BLaER1 treated with 17β-estradiol and CSF1 and Interleukin-3, amounts not matched to agents 10 nM and 100 nM (cell line): ENCODE data around the gene PCGF3.
A peak's percentile ranks its signal among the peaks of the same experiment; 100 is the strongest.

Experiments used
- H3K27ac ChIP-seq, 11 experiments: shearing (Covaris generic); formaldehyde crosslinking; 2 replicates each; pipeline ENCODE4 v1.8.1; 2022
- H3K27me3 ChIP-seq, 11 experiments: shearing (Covaris generic); formaldehyde crosslinking; 2 replicates each; pipeline ENCODE4 v1.8.1; 2022
- H3K36me3 ChIP-seq, 11 experiments: shearing (Covaris generic); formaldehyde crosslinking; 2 replicates each; pipeline ENCODE4 v1.8.1; 2022
- H3K4me1 ChIP-seq, 10 experiments: shearing (Covaris generic); formaldehyde crosslinking; 2 replicates each; pipeline ENCODE4 v1.8.1; 2022
- H3K4me2 ChIP-seq, 11 experiments: shearing (Covaris generic); formaldehyde crosslinking; 2 replicates each; pipeline ENCODE4 v1.8.1; 2022
- H3K4me3 ChIP-seq, 10 experiments: shearing (Covaris generic); formaldehyde crosslinking; 2 replicates each; pipeline ENCODE4 v1.8.1; 2022
- H3K9ac ChIP-seq, 11 experiments: shearing (Covaris generic); formaldehyde crosslinking; 2 replicates each; pipeline ENCODE4 v1.8.1; 2022
- H3K9me3 ChIP-seq, 11 experiments: shearing (Covaris generic); formaldehyde crosslinking; replicated peaks in 1 of 11; 2 replicates each; pipeline ENCODE4 v1.8.1; 2022
- H4K20me1 ChIP-seq, 11 experiments: shearing (Covaris generic); formaldehyde crosslinking; 2 replicates each; pipeline ENCODE4 v1.8.1; 2022
- Cebpa-rat ChIP-seq, 11 experiments: shearing (Covaris generic); IDR thresholded peaks; 2 replicates each; pipeline ENCODE4 v1.8.1; 2022

PCGF3 gene

DNA sequence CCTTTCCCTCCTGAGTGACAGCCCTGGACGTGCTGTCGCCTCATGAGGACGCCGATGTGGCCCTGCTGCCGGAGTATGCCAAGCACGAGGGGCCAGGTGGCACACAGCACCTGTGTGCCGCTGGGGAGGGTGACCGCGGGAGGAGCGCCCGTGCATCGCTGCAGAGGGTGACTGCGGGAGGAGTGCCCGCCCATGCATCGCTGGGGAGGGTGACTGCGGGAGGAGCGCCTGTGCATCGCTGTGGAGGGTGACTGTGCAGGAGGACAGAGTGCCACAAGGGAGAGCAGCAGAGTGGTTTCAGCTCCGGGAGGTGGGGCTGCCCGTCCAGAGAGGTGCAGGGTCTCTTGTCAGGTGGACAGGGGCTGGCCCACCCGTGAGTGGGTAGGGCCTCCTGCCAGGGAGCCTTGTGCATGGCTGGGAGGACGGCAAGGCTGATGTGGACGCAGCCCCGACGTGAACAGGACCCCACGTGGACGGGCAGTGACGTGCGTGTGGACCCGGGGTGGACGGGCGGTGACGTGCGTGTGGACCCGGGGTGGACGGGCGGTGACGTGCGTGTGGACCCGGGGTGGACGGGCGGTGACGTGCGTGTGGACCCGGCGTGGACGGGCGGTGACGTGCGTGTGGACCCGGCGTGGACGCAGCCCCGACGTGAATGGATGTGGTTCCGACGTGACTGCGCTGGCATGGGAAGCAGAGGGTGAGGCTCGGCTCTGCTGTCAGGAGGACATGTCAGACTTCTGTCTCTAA lies 14.7 kb downstream of the PCGF3 start:
- no peak overlapping the region for H3K4me3 ChIP-seq
- peaks cover 7 to 40% (median 21%) of the 10 kb centered on the region in 10 experiments; a peak in 18 of 20 replicates for H3K4me1 ChIP-seq
- H3K27me3 ChIP-seq, result no peaks in the 10 kb centered on the region
- peak overlapping the region in 2 of 11 experiments; percentile 16 to 24; a peak in 1 of 22 replicates for H3K4me2 ChIP-seq
- TF ChIP-seq Cebpa-rat (IDR thresholded peaks at IDR 0.05), result no peak
- H3K27ac ChIP-seq, result no peak overlapping the region
- H3K9ac ChIP-seq, result no peak overlapping the region
- H3K9me3 ChIP-seq, result no peaks in the 10 kb centered on the region; a peak in 2 of 22 replicates
- H3K36me3 ChIP-seq, result peaks cover 39 to 87% (median 71%) of the 10 kb centered on the region in 11 experiments
- H4K20me1 ChIP-seq, result peaks cover 91 to 100% (median 99%) of the 10 kb centered on the region in 11 experiments

DNA sequence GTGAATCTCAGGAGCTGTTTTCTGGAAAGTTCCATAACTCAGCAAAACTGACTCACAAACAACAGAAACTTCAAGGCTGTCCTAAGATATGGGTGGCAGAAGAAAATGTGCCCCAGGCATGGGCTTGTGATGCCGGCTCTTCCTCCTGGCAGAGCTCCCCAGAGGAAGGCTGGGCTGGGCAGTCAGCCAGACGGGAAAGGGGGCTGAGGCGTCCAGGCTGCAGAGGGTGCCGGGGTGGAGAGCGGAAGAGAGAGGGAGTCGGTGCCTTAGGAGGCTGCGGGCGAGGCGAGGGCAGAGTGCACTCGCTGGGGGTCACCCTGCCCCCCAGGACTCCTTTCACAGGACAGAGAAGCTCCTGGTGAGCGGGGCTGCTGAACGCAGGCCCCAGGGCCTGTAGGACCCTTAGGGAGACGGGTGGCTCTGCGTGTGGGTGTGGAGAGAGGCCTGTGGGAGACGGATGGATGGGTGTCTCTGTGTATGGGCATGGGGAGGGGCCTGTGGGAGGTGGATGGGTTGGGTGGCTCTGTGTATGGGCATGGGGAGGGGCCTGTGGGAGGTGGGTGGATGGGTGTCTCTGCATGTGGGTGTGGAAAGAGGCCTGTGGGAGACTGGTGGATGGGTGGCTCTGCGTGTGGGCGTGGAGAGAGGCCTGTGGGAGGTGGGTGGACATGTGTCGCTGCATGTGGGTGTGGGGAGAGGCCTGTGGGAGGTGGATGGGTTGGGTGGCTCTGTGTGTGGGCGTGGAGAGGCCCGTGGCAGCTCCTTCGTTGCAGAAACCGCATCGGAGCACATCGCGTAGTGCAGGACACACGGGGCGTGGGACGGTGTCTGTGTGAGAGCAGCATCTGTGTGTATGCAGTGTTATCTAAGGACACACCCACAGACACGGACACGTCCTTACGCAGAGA lies 15.9 kb downstream of the PCGF3 start:
- H4K20me1 ChIP-seq, result peaks cover 97 to 100% (median 100%) of the 10 kb centered on the region in 11 experiments
- peak overlapping the region in 3 of 11 experiments; percentile 9 to 32 (median 24); a peak in 2 of 22 replicates for H3K4me2 ChIP-seq
- H3K4me1 ChIP-seq, result peaks cover 19 to 51% (median 30%) of the 10 kb centered on the region in 10 experiments
- H3K9ac ChIP-seq, result peak overlapping the region in 3 of 11 experiments; percentile 9 to 32 (median 24); a peak in 2 of 22 replicates
- H3K27ac ChIP-seq, result peak overlapping the region in 2 of 11 experiments; percentile 6 to 35; a peak in 3 of 22 replicates
- no peaks in the 10 kb centered on the region for H3K27me3 ChIP-seq
- no peak for TF ChIP-seq Cebpa-rat (IDR thresholded peaks at IDR 0.05)
- H3K9me3 ChIP-seq, result no peaks in the 10 kb centered on the region; a peak in 2 of 22 replicates
- H3K36me3 ChIP-seq, result peaks cover 39 to 97% (median 80%) of the 10 kb centered on the region in 11 experiments
- H3K4me3 ChIP-seq, result no peak overlapping the region

DNA sequence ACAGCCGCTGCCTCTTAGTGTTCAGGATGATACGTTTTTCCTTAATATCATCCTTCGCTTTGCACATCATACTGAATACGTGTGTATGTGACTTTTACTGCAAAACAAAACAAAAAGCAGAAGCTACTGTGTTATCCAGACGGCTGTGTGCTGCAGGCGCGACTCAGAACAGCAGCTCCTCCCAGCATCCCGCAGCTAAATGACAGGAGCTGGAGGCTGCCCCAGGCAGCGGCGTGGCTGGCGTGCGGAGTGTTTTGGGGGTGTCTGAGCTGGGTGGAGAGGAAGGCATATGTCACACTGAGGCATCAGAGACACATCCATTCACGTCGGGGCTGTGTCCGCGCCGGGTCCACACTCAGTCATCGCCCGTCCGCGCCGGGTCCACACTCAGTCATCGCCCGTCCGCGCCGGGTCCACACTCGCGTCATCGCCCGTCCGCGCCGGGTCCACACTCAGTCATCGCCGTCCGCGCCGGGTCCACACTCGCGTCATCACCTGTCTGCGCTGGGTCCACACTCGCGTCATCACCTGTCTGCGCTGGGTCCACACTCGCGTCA lies 16.6 kb downstream of the PCGF3 start:
- Histone ChIP-seq H3K9me3 (no peaks in the 10 kb centered on the region; a peak in 2 of 22 replicates), H3K36me3 (peaks cover 40 to 99% (median 87%) of the 10 kb centered on the region in 11 experiments), H3K27me3 (no peaks in the 10 kb centered on the region), H3K4me3 (no peak overlapping the region), H3K9ac (no peak overlapping the region), H3K27ac (no peak overlapping the region), H3K4me1 (peaks cover 23 to 57% (median 31%) of the 10 kb centered on the region in 10 experiments), H3K4me2 (0 out of 22 replicates have a peak overlapping the region, but pooled peaks of 1 of the 11 experiments have one; percentile 24), H4K20me1 (peaks cover 99 to 100% (median 100%) of the 10 kb centered on the region in 11 experiments)
- no peak for TF ChIP-seq Cebpa-rat (IDR thresholded peaks at IDR 0.05)

DNA sequence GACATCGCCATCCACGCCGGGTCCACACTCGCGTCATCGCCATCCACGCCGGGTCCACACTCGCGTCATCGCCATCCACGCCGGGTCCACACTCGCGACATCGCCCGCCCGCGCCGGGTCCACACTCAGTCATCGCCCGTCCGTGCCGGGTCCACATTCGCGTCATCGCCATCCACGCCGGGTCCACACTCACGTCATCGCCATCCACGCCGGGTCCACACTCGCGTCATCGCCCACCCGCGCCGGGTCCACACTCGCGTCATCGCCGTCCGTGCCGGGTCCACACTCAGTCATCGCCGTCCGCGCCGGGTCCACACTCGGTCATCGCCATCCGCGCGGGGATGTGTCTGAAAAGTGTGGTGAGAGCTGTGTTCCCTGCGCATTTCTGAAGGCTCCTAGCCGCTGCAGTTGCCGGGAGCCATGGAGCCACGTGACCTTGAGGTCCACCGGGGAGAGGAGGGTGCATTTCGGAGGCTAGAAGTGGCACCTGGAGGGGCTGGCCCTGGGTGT lies 17.3 kb downstream of the PCGF3 start:
- H4K20me1 ChIP-seq, result peaks cover 99 to 100% (median 100%) of the 10 kb centered on the region in 11 experiments
- TF ChIP-seq Cebpa-rat (IDR thresholded peaks at IDR 0.05), result no peak
- no peak overlapping the region for H3K27ac ChIP-seq
- no peak overlapping the region for H3K4me2 ChIP-seq
- peaks cover 20 to 55% (median 26%) of the 10 kb centered on the region in 10 experiments for H3K4me1 ChIP-seq
- H3K9me3 ChIP-seq, result no peaks in the 10 kb centered on the region; a peak in 2 of 22 replicates
- no peak overlapping the region for H3K4me3 ChIP-seq
- H3K27me3 ChIP-seq, result no peaks in the 10 kb centered on the region
- H3K36me3 ChIP-seq, result peaks cover 46 to 99% (median 88%) of the 10 kb centered on the region in 11 experiments
- no peak overlapping the region for H3K9ac ChIP-seq

DNA sequence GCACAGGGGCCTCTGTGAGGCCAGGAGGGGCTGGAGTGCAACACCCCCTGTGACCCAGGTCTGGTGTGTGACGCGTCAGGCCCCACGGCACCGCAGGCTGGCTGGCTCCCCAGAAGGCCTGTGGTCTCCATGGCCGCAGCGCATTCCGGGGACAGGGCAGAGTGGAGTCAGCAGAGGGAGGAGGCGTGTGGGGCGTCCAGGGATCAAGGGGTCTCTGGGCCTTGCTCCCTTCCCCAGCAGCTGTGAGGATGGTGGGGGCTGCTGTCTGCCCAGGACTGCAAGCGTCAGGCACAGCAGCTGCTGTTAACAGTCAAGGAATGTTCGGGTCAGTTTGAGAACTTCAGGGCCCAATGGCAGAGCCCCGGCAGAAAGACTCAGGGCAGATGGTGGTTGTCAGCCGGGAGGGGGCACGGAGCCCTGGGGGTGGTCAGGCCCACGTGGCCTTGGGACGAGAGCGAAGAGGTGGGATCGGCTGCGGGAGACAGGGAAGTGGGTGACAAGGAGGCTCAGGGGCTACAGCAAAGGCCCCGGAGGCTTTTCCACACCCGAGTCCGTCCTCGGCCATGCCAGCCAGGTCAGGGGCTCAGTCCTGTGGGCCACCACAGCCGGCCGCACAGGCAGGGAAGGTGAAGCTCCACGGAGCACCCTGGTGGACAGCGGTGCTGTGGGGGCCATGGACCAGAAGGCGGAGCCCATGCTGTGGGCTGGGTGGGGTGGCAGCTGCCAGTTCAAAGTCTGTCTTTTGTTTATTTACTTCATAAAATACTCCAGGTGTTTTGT lies 18.3 kb downstream of the PCGF3 start:
- no peak overlapping the region for H3K27ac ChIP-seq
- no peaks in the 10 kb centered on the region for H3K27me3 ChIP-seq
- H3K4me2 ChIP-seq, result no peak overlapping the region
- peaks cover 17 to 54% (median 22%) of the 10 kb centered on the region in 10 experiments for H3K4me1 ChIP-seq
- no peak for TF ChIP-seq Cebpa-rat (IDR thresholded peaks at IDR 0.05)
- H3K36me3 ChIP-seq, result peaks cover 47 to 100% (median 88%) of the 10 kb centered on the region in 11 experiments
- no peak overlapping the region for H3K9ac ChIP-seq
- no peak overlapping the region for H3K4me3 ChIP-seq
- peaks cover 99 to 100% (median 100%) of the 10 kb centered on the region in 11 experiments for H4K20me1 ChIP-seq
- no peaks in the 10 kb centered on the region; a peak in 2 of 22 replicates for H3K9me3 ChIP-seq

DNA sequence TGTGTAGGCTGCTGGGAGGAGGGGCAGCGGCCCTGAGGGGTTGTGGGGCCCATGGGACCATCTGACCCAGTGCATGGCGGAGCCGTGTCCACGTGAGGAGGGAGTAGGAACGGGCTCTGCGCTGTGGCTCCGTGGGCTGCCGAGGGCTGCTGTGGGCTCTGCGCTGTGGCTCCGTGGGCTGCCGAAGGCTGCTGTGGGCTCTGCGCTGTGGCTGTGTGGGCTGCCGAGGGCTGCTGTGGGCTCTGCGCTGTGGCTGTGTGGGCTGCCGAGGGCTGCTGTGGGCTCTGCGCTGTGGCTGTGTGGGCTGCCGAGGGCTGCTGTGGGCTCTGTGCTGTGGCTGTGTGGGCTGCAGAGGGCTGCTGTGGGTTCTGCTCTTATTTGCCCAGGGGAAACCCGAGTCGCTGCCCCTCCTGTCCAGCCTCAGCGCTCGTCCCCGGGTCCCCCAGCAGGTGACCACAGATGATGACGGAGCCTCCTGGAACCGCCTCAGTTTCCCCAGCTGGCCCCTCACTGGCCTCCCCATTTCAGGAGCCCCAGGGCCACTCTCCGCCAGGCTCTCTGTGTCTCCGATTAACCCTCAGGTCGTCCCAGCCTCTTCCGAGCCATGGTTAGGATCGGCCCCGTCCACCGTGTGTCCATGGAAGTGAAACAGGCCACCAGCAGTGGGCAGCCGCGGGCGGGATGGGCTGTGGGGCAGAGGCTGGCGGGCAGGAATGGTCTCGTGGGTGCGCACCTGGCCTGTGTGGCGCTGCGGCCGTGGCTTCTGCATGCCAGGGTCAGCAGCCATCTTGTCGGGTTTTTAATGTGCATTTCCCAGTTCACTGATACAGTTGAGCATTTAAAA lies 20.0 kb downstream of the PCGF3 start:
- H3K36me3 ChIP-seq, result peaks cover 56 to 100% (median 87%) of the 10 kb centered on the region in 11 experiments
- peak overlapping the region in 10 of 11 experiments; percentile 19 to 74 (median 47); a peak in 16 of 22 replicates for H3K4me2 ChIP-seq
- H3K4me1 ChIP-seq, result peaks cover 17 to 54% (median 22%) of the 10 kb centered on the region in 10 experiments
- peaks cover 0 to 4% (median 0%) of the 10 kb centered on the region in 11 experiments; a peak in 6 of 22 replicates for H3K9me3 ChIP-seq
- H3K27me3 ChIP-seq, result no peaks in the 10 kb centered on the region
- peak overlapping the region in 9 of 11 experiments; percentile 37 to 71 (median 63); a peak in 16 of 22 replicates for H3K27ac ChIP-seq
- no peak overlapping the region for H3K4me3 ChIP-seq
- peaks cover 82 to 100% (median 100%) of the 10 kb centered on the region in 11 experiments for H4K20me1 ChIP-seq
- H3K9ac ChIP-seq, result peak overlapping the region in 10 of 11 experiments; percentile 38 to 66 (median 53); a peak in 13 of 22 replicates
- TF ChIP-seq Cebpa-rat (IDR thresholded peaks at IDR 0.05), result no peak

DNA sequence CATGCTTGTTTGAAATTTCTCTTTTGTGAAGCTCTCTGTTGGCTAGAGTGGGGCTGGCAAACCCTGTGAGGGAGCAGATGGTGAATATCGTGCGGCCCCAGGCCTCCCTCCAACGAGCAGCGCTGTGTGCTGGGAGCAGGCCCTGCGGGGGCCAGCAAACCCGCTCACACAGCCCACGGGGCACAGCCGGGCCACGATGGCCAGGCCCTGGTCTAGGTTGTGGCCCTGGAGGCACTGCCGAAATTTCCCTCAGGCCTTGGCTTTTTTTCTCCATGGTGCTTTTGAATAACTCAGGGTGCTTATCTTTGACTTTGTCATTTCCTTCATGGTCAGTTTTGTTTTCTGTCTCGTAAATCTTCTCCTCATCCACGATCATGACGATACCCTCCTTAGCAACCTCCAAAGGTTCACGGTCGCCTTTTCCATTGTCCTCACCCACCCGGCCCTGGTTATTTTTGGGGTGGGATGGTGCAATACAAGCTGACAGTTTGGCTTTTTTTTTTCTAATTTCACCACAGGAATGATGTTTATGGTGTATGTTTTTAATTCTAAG lies 20.7 kb downstream of the PCGF3 start:
- Histone ChIP-seq H3K4me3 (no peak overlapping the region), H3K9ac (peak overlapping the region in 10 of 11 experiments; percentile 38 to 66 (median 57); a peak in 16 of 22 replicates), H3K4me2 (peak overlapping the region in 10 of 11 experiments; percentile 19 to 74 (median 47); a peak in 18 of 22 replicates), H3K4me1 (peaks cover 17 to 47% (median 21%) of the 10 kb centered on the region in 10 experiments), H4K20me1 (peaks cover 75 to 100% (median 99%) of the 10 kb centered on the region in 11 experiments), H3K27ac (peak overlapping the region in 9 of 11 experiments; percentile 37 to 71 (median 63); a peak in 18 of 22 replicates), H3K27me3 (no peaks in the 10 kb centered on the region), H3K9me3 (peaks cover 0 to 11% (median 0%) of the 10 kb centered on the region in 11 experiments; a peak in 10 of 22 replicates), H3K36me3 (peaks cover 63 to 100% (median 87%) of the 10 kb centered on the region in 11 experiments)
- TF ChIP-seq Cebpa-rat (IDR thresholded peaks at IDR 0.05), result no peak
